NCI-H2029 treated with DMSO at 0.1 percent for 48 hours (cell line): Measurements from ENCODE around the gene LEFTY1.

Source experiments
- DNase-seq: peaks from one replicate; lab custom pipeline; 2025; lab: John Stamatoyannopoulos, UW

Gene LEFTY1

GRCh38 chr1:225871359-225872074 is 17.4 kb downstream of the LEFTY1 start:
- DNase-seq: peak; percentile 60

GRCh38 chr1:225870911-225871310 is 18.0 kb downstream of the LEFTY1 start:
- no peak for DNase-seq

DNA sequence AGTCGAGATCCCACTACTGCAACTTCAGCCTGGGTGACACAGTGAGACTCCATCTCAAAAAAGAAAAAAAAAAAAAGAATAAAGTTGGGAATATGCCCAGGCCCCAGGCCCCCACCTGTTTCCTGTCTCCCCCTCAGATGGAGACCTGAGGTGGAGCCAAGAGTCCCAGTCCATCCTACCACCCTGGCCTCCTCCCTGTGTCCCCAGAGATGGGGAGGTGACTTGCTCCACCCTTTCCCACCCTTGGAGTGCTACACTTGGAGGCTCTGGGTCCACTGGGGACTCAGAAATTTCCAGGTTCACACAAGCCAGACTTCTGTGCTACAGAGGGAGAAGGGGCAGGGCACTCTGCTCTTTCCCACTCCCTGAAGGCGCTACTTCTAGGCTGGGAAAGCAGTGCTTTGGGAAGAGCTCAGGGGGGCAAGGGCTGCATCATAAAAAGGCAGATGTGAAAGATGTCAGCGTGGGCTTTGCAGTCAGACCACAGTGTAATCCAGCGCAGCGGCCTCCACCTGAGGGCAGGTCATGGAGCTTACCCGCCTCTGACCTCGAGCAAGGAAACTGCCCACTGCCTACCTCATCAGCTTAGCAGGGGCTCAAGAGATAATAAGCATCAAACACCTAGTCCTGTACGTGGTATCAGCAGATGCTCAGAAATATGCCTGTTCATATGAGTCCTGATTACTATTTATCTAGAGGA is 20.2 kb downstream of the LEFTY1 start:
- no peak for DNase-seq

GRCh38 chr1:225866981-225867380 is 22.0 kb downstream of the LEFTY1 start:
- no peak for DNase-seq

- no peak for DNase-seq
Measured at GRCh38 chr1:225866061-225866837, 22.7 kb downstream of the LEFTY1 start.

DNA sequence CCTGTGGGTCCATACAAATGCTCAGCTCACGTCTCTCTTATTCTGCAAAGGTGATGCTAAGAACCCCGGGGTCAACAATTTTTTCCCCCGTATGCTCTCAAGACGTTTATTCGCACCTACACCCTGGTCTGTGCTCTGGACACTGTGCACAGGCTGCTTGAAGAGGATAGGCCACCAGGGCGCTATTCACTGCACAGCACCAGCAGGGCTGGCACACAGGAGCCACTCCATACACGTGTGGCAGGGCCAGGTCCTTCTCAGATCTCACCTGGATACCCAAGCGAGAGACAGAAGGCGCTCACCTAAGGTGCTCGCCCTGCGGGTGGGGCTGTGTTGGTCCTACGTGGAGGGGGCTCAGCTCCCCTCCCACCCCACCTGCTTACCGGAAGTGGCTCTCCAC is 23.4 kb downstream of the LEFTY1 start:
- DNase-seq: no peak

GRCh38 chr1:225863167-225863566 is 25.8 kb downstream of the LEFTY1 start:
- no peak for DNase-seq

DNA sequence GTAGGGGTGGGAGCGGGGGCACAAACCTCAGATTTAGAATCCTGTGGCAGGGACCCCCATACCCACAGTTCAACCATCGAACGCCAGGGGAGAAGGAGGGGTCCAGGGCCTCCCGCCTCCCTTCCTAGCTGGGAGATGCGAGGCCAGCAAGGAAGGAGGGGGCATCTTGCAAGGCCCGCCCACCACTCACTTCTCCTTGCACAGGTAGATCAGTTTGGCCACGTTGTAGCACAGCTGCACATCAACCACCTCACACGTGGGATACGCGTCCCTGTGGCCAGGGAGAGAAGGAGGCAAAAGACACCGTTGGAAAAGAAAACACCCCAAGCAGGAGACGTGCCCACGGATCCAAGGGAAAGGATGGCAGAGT is 26.4 kb downstream of the LEFTY1 start:
- DNase-seq: no peak

GRCh38 chr1:225861834-225862580 is 26.9 kb downstream of the LEFTY1 start:
- DNase-seq: no peak

GRCh38 chr1:225860876-225861441 is 28.0 kb downstream of the LEFTY1 start:
- no peak for DNase-seq

GRCh38 chr1:225860107-225860506 is 28.8 kb downstream of the LEFTY1 start:
- no peak for DNase-seq

- DNase-seq: no peak
Measured at GRCh38 chr1:225859151-225859550, 29.8 kb downstream of the LEFTY1 start.

DNA sequence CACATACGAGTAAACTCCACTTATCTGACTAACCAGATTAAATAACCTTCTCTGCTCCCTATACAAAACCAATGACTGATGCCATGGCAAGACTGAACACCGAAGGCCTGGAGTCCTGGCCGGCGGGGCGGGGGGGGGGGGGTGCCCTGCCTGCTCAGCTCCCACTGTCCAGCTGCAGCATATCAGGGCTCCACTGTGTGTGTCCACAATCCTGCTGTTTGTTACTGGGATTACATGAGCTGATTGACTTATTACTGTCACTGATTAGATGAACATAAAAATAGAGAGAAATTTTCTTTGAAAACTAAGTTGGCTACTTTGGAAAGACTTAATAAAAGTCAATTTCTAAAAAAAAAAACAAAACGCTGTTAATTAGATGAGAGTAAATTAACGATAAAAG is 31.7 kb downstream of the LEFTY1 start:
- no peak for DNase-seq

GRCh38 chr1:225855503-225856300 is 33.2 kb downstream of the LEFTY1 start:
- no peak for DNase-seq

DNA sequence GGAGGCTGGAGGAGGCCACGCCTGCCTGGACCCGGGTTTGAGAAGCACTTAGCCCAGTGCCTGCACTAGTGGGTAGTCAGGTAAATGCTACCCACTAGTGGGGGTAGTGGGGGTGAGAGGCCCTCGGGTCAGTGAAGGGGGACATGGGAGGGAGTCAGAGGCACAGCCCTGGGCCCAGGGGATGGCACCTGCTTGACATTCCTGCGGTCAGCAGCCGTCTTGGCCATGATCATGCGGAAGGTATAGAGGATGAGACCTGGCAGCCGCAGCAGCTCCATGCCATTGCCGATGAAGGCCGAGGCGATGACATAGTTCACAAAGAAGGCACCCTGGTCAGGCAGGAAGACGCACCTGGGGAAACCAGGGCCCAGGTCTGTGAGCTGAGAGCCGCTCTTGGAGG is 35.5 kb downstream of the LEFTY1 start:
- DNase-seq: no peak

GRCh38 chr1:225852413-225853124 is 36.4 kb downstream of the LEFTY1 start:
- no peak for DNase-seq

DNA sequence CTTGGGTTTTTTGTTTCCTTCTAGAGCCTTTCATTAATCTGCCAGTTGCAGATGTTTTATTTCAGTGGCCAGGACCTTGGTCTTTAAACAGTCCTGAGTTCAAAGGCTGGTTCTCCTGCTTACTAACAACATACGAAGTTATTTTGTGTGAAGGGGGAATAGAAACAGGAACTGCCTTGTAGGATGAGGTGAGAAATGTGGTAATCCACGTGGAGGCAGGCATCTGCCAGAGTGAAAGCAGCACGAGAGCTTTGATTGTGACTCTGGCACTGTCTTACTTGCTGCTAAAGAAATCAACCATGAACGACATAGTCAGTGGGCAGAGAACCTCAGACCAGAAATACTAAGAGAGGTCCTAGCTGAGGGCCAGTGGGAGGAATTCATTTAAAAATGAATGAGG is 37.1 kb downstream of the LEFTY1 start:
- no peak for DNase-seq

GRCh38 chr1:225850370-225850769 is 38.6 kb downstream of the LEFTY1 start:
- no peak for DNase-seq

DNA sequence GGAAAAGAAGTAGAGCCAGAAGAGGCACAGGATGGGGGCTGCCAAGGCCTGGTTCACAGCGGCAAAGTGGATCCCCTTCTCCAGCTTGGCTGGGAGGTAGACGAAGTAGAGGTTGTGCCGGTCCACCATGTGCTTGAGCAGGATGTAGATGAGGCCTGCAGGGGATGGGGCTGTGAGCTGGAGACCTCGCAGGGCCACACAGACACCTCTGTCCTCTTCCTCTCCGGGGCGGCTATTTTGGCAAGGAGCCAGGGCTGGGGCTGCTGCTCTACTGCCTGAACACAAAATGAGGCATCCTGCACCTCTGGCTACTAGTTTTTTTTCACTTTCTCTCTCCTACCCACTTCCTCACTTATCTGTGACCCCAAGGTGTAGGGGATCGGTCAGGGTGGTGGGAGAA is 39.0 kb downstream of the LEFTY1 start:
- DNase-seq: no peak
